K562 (cell line): ENCODE measurements around the gene RNF224. TPM values are rescaled to one million over a fixed set of nuclear protein-coding genes. Genes with fewer than 3 reads are reported as not detected.

Source experiments
- ATAC-seq: fragments of 200-7000 bp; cut with Tn5 transposase; 3 replicates; pipeline ENCODE4 v1.9.1; 2020; ENCODE audit warnings: moderate library complexity
- BruUV-seq: library from RNA; stranded (reverse); fragments of 400-500 nt; replicated peaks from 2 replicates; lab custom pipeline; 2021; lab: Mats Ljungman, UMichigan
- CTCF ChIA-PET: fragments of 300-600 bp; formaldehyde crosslinking; extraction: SDS; loops from one replicate; lab custom pipeline; 2021; ENCODE audit warnings: low intra/inter-chr PET ratio; lab: Yijun Ruan, JAX
- POLR2A ChIA-PET: fragments of 300-600, 350-650 bp; sonication (Branson Sonifier 250); formaldehyde crosslinking; extraction: SDS; loops from one replicate; lab custom pipeline; 2021; ENCODE audit warnings: antibody characterized with exemption, inconsistent platforms; lab: Yijun Ruan, JAX
- DNase-seq, 4 experiments: peaks; one replicate each; pipeline versions ENCODE4 v3.0.0 to v3.0.0-alpha.2; 2011 to 2018; ENCODE audit warnings: low spot score in 3 of 4, mixed read lengths in 3 of 4; ENCODE audit errors: extremely low read depth in 1 of 4
- FAIRE-seq: peaks from 2 replicates; lab custom pipeline; 2011; peaks lifted over from hg19 to GRCh38; lab: Jason Lieb, UNC
- H2AFZ ChIP-seq: 2 replicates; pipeline ENCODE4 v1.6.0; 2011; ENCODE audit warnings: low read depth, low read length, control low read depth, inconsistent platforms
- H3K27ac ChIP-seq: fragments of 200-600 bp; 3 replicates; pipeline ENCODE4 v1.8.0; 2011; ENCODE audit warnings: low read depth, mild to moderate bottlenecking, control low read depth, inconsistent platforms, low read length, moderate library complexity, mixed read lengths; ENCODE audit errors: extremely low read depth
- H3K27me3 ChIP-seq, 2 experiments: fragments of 300-600 bp in 1 of 2; 2 replicates in 1 of 2; 3 replicates in 1 of 2; pipeline versions ENCODE4 v1.6.0 to v1.8.0; 2011; ENCODE audit warnings: inconsistent platforms in 2 of 2, low read length in 2 of 2, mild to moderate bottlenecking in 1 of 2, mixed read lengths in 1 of 2, moderate library complexity in 1 of 2; ENCODE audit not compliant: control insufficient read depth in 2 of 2, insufficient read depth in 2 of 2
- H3K36me3 ChIP-seq: fragments of 300-600 bp; 3 replicates; pipeline ENCODE4 v1.8.0; 2011; ENCODE audit warnings: mild to moderate bottlenecking, low read length, inconsistent platforms; ENCODE audit not compliant: control insufficient read depth, insufficient read depth
- H3K4me1 ChIP-seq, 2 experiments: fragments of 200-600 bp in 1 of 2; replicated peaks in 1 of 2; 2 replicates in 1 of 2; 3 replicates in 1 of 2; pipeline versions ENCODE4 v1.5.1 to v1.8.0; 2011; ENCODE audit warnings: inconsistent platforms in 2 of 2, low read length in 2 of 2, mild to moderate bottlenecking in 1 of 2, mixed read lengths in 1 of 2, moderate library complexity in 1 of 2; ENCODE audit not compliant: control insufficient read depth in 2 of 2, insufficient read depth in 2 of 2
- H3K4me2 ChIP-seq: 2 replicates; pipeline ENCODE4 v1.6.1; 2011; ENCODE audit warnings: low read length, control low read depth, inconsistent platforms, mixed read lengths; ENCODE audit not compliant: insufficient read depth
- H3K4me3 ChIP-seq: fragments of 200-600 bp; sonication (generic), shearing (Covaris generic); 2 replicates; pipeline ENCODE4 v1.5.1; 2016; ENCODE audit warnings: control low read depth, inconsistent platforms
- H3K79me2 ChIP-seq: fragments of 200-600 bp; 3 replicates; pipeline ENCODE4 v1.8.0; 2011; ENCODE audit warnings: low read length, inconsistent platforms; ENCODE audit not compliant: control insufficient read depth, insufficient read depth
- H3K9ac ChIP-seq, 2 experiments: 2 replicates each; pipeline versions ENCODE4 v1.6.0 to v1.6.1; 2011; ENCODE audit warnings: low read depth in 2 of 2, low read length in 2 of 2, control low read depth in 1 of 2, inconsistent platforms in 1 of 2, mild to moderate bottlenecking in 1 of 2, mixed read lengths in 1 of 2; ENCODE audit not compliant: insufficient read depth in 1 of 2
- H3K9me1 ChIP-seq: one replicate; pipeline ENCODE4 v1.6.0; 2011; ENCODE audit warnings: inconsistent platforms, mild to moderate bottlenecking, low read length, moderate library complexity; ENCODE audit not compliant: control insufficient read depth, insufficient read depth
- H3K9me3 ChIP-seq: replicated peaks from 2 replicates; pipeline ENCODE4 v1.5.1; 2011; ENCODE audit warnings: low read depth, low read length, inconsistent platforms; ENCODE audit not compliant: control insufficient read depth, insufficient read depth
- H4K20me1 ChIP-seq: replicated peaks from 2 replicates; pipeline ENCODE4 v1.6.1; 2011; ENCODE audit warnings: low read length, inconsistent platforms, mixed read lengths; ENCODE audit not compliant: control insufficient read depth, insufficient read depth
- HMGXB4 ChIP-seq: sonication (generic); formaldehyde crosslinking; IDR thresholded peaks from 2 replicates; pipeline ENCODE4 v1.8.1; 2023; ENCODE audit warnings: mild to moderate bottlenecking, missing genetic modification reagents
- PPARD ChIP-seq: fragments of 250-450 bp; sonication (Bioruptor Pico); IDR thresholded peaks from 2 replicates; pipeline ENCODE4 v1.8.0; 2022; ENCODE audit warnings: inconsistent platforms, mild to moderate bottlenecking, moderate library complexity
- RBM22 ChIP-seq: fragments of 200-400 bp; formaldehyde crosslinking; IDR thresholded peaks from 2 replicates; pipeline ENCODE4 v1.6.1; 2018; ENCODE audit warnings: low read length, low read depth; ENCODE audit not compliant: poor library complexity, severe bottlenecking
- ZNF124 ChIP-seq: sonication (generic); formaldehyde crosslinking; IDR thresholded peaks from 2 replicates; pipeline ENCODE4 v1.8.1; 2022; ENCODE audit warnings: missing genetic modification reagents
- WGBS: fragments of 100-300 bp; shearing (Covaris generic); methylation state at CpG from one replicate; pipeline ENCODE4 v1.1.6; 2016; ENCODE audit warnings: low coverage, mixed read lengths; ENCODE audit not compliant: insufficient coverage; ENCODE audit errors: missing lambda C conversion rate; 5-methylcytosine and 5-hydroxymethylcytosine counted together
- in situ Hi-C: fragments of 300-500 bp; cut with MboI; formaldehyde crosslinking; loops from 4 replicates; pipeline ENCODE4 v1.15.0; 2018; ENCODE audit warnings: inconsistent platforms, mixed read lengths
- intact Hi-C: fragments of 100-400 bp; cut with micrococcal nuclease; formaldehyde crosslinking; loops from 2 replicates; pipeline ENCODE4 v1.14.2; 2022
- polyA plus RNA-seq, 8 experiments: library from polyadenylated mRNA; depleted of rRNA in 4 of 8; stranded (reverse) in 5 of 8; unstranded in 3 of 8; fragments of >200 nt; fragmentation: Nextera tagmentation in 2 of 8; fragmentation: Illumina TruSeq in 1 of 8; extraction: Ambion mirVana in 2 of 8; extraction: Trizol in 1 of 8; gene quantifications; 2 replicates each; pipeline versions ENCODE4 v1.2.1 to v1.2.3, GENCODE V29; 2011 to 2014; ENCODE audit warnings: inconsistent platforms in 1 of 8, missing spikeins in 1 of 8
- total RNA-seq, 7 experiments: library from RNA; depleted of rRNA in 6 of 7; stranded (reverse); fragments of >200 nt in 6 of 7; fragmentation: Illumina TruSeq in 2 of 7; extraction: Trizol in 2 of 7; gene quantifications; 2 replicates each; pipeline versions ENCODE4 v1.2.1 to v1.2.3, GENCODE V29; 2011 to 2021; ENCODE audit warnings: low replicate concordance in 1 of 7

The RNF224 gene
- total and polyA plus RNA-seq, 9 of the 15 experiments (the other 6 are each of a cell fraction or from before 2014, with no cell fraction given), result not detected

DNA sequence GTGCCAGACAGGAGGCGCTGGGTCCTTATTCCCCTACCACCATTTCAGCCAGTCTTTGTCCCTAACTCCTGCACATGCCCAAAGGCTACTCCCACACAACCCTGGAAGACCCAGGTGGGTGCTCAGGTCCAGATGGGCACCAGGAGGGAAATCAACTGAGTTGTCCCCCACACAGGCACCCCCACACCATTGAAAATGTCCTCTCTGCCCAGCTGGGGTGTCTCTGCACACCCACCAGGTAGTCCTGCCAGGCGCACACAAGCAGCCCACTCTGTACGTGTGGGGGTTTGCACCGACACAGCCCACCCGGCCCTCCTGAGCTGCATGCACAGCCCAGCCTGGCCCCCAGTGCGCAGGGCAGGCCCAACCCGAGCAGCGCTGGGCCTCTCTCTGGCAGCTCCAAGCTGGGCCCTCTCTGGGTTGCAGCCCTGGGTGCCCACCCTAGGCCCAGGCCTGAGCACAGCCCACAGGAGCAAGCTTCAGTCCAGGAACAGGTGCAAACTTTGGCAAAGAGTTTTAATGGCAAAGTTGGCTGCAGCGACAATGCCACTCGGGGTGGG, 7.5 kb upstream of the RNF224 start:
- H3K9me1 ChIP-seq, result no peaks in the 10 kb centered on the region
- ATAC-seq, result no peak
- peaks cover 18% of the 10 kb centered on the region; the same call in 2 of the 3 replicates for H3K79me2 ChIP-seq
- H3K27me3 ChIP-seq, result no peaks in the 10 kb centered on the region
- TF ChIP-seq PPARD (CRISPR knock-in tag) (no peak), ZNF124 (0 out of 2 replicates have a peak, but pooled peaks have one; percentile 49), HMGXB4 (peak; percentile 49; the same call in 1 of the 2 replicates), RBM22 (peak; percentile 6)
- TF ChIP-seq, all 486 proteins: peak for 3
- H3K4me1 ChIP-seq, result peaks cover 34 to 89% of the 10 kb centered on the region in 2 experiments
- no peak for DNase-seq
- no peak for FAIRE-seq
- ChIA-PET POLR2A (interaction anchor here (1.4 to 2.1 kb wide), 3 partner anchors 21 to 31 kb away, joined by 3 to 5 read pairs (median 5); partner anchors contain the start of genes ANAPC2, SSNA1 and TUBB4B), CTCF (no interaction called here)
- peak overlapping the region in 1 of 2 experiments; percentile 77; a peak in 2 of 4 replicates for H3K9ac ChIP-seq
- intact Hi-C loops, result loop anchor here (2.0 kb wide), 1 partner anchor 19 kb away; the partner anchor contains the start of gene TPRN
- 0 out of 3 replicates have a peak overlapping the region, but pooled peaks have one; percentile 11 for H3K27ac ChIP-seq
- in situ Hi-C loops, result no loop called here
- no peaks in the 10 kb centered on the region for H3K9me3 ChIP-seq
- no peak overlapping the region for H2AFZ ChIP-seq
- 99% methylated on average over 7 of the region's 10 CpGs for WGBS
- peaks cover 22% of the 10 kb centered on the region; the same call in 1 of the 3 replicates for H3K36me3 ChIP-seq
- BruUV-seq, result no TSS peak
- H4K20me1 ChIP-seq, result no peaks in the 10 kb centered on the region
- H3K4me2 ChIP-seq, result no peak overlapping the region
- H3K4me3 ChIP-seq, result no peak overlapping the region
